Common myeloid progenitor, CD34-positive (primary cell): ENCODE measurements around the gene RER1.

Experiments
- CTCF ChIA-PET: fragments of 350-600 bp; sonication (Branson Sonifier 250); formaldehyde crosslinking; loops from one replicate; lab custom pipeline; 2021; ENCODE audit warnings: antibody characterized with exemption; lab: Charles Lee
- POLR2A ChIA-PET: fragments of 350-600 bp; sonication (Branson Sonifier 250); formaldehyde crosslinking; loops from one replicate; lab custom pipeline; 2021; ENCODE audit warnings: antibody characterized with exemption; lab: Charles Lee
- DNase-seq, 3 donors: peaks; one replicate each; pipeline versions ENCODE4 v3.0.0 to v3.0.0-alpha.2; 2013
- H3K27ac ChIP-seq, 2 experiments: 1 replicate in 1 of 2; 2 replicates in 1 of 2; pipeline ENCODE4 v1.7.0; 2013; ENCODE audit warnings: inconsistent platforms in 2 of 2, low read length in 2 of 2, mild to moderate bottlenecking in 2 of 2, low read depth in 1 of 2, moderate library complexity in 1 of 2; ENCODE audit not compliant: severe bottlenecking in 2 of 2, insufficient read depth in 1 of 2, poor library complexity in 1 of 2
- H3K27me3 ChIP-seq, 5 experiments: replicated peaks in 2 of 5; 1 replicate in 3 of 5; 2 replicates in 2 of 5; pipeline versions ENCODE4 v1.6.1 to v1.7.0; 2013; ENCODE audit warnings: low read length in 4 of 5, mild to moderate bottlenecking in 2 of 5, moderate library complexity in 2 of 5, inconsistent platforms in 1 of 5; ENCODE audit not compliant: insufficient read depth in 5 of 5, control insufficient read depth in 4 of 5
- H3K36me3 ChIP-seq, 4 experiments: 1 replicate in 2 of 4; 2 replicates in 2 of 4; pipeline versions ENCODE4 v1.6.1 to v1.7.0; 2013; ENCODE audit warnings: low read length in 3 of 4, control low read depth in 1 of 4, mild to moderate bottlenecking in 1 of 4; ENCODE audit not compliant: control insufficient read depth in 4 of 4, insufficient read depth in 4 of 4
- H3K4me1 ChIP-seq, 4 experiments: 1 replicate in 3 of 4; 2 replicates in 1 of 4; pipeline versions ENCODE4 v1.6.1 to v1.7.1; 2013; ENCODE audit warnings: low read length in 3 of 4, mild to moderate bottlenecking in 3 of 4, control low read depth in 1 of 4, inconsistent platforms in 1 of 4, moderate library complexity in 1 of 4; ENCODE audit not compliant: control insufficient read depth in 4 of 4, insufficient read depth in 4 of 4; ENCODE audit errors: control extremely low read depth in 1 of 4
- H3K4me3 ChIP-seq, 7 experiments: 1 replicate in 4 of 7; 2 replicates in 3 of 7; pipeline versions ENCODE4 v1.5.1 to v1.7.0; 2013; ENCODE audit warnings: mild to moderate bottlenecking in 7 of 7, low read length in 6 of 7, moderate library complexity in 6 of 7, inconsistent platforms in 2 of 7, low read depth in 2 of 7, control low read depth in 1 of 7; ENCODE audit not compliant: insufficient read depth in 4 of 7, control insufficient read depth in 1 of 7; ENCODE audit errors: extremely low read depth in 1 of 7
- H3K9me3 ChIP-seq, 5 experiments: 1 replicate in 4 of 5; 2 replicates in 1 of 5; pipeline versions ENCODE4 v1.6.1 to v1.7.1; 2013; ENCODE audit warnings: low read length in 4 of 5, mild to moderate bottlenecking in 2 of 5, inconsistent platforms in 1 of 5, low read depth in 1 of 5, moderate library complexity in 1 of 5; ENCODE audit not compliant: control insufficient read depth in 4 of 5, insufficient read depth in 2 of 5; ENCODE audit errors: control extremely low read depth in 1 of 5
- WGBS: methylation state at CpG from one replicate; pipeline ENCODE4 v1.1.5; 2013; ENCODE audit not compliant: insufficient coverage; 5-methylcytosine and 5-hydroxymethylcytosine counted together

Gene RER1

GRCh38 chr1:2418791-2419320, 27.2 kb downstream of the RER1 start:
- peaks cover 0 to 34% (median 0%) of the 10 kb centered on the region in 5 experiments for H3K27me3 ChIP-seq
- DNase-seq, result no peak
- H3K27ac ChIP-seq, result no peak overlapping the region
- H3K4me1 ChIP-seq, result peaks cover 0 to 31% (median 30%) of the 10 kb centered on the region in 4 experiments
- H3K9me3 ChIP-seq, result peaks cover 0 to 8% (median 5%) of the 10 kb centered on the region in 5 experiments
- no peaks in the 10 kb centered on the region for H3K36me3 ChIP-seq
- H3K4me3 ChIP-seq, result no peak overlapping the region
- 81% methylated on average over 13 of the region's 16 CpGs for WGBS
- ChIA-PET POLR2A (no interaction called here), CTCF (interaction anchor here (1.6 kb wide), 1 partner anchor 15 kb away, joined by 5 read pairs; no protein-coding TSS in a partner anchor)

- 92% methylated on average over 15 of the region's 16 CpGs for WGBS
- H3K27ac ChIP-seq, result no peak overlapping the region
- peaks cover 0 to 25% (median 25%) of the 10 kb centered on the region in 4 experiments for H3K4me1 ChIP-seq
- CTCF ChIA-PET, result no interaction called here
- POLR2A ChIA-PET, result no interaction called here
- peaks cover 0 to 8% (median 5%) of the 10 kb centered on the region in 5 experiments for H3K9me3 ChIP-seq
- H3K27me3 ChIP-seq, result peaks cover 0 to 34% (median 0%) of the 10 kb centered on the region in 5 experiments
- DNase-seq, result no peak
- no peak overlapping the region for H3K4me3 ChIP-seq
- H3K36me3 ChIP-seq, result no peaks in the 10 kb centered on the region
These were observed 27.8 kb downstream of the RER1 start for GRCh38 chr1:2419416-2419815.

GRCh38 chr1:2422523-2422922, 30.9 kb downstream of the RER1 start:
- H3K27ac ChIP-seq, result no peak overlapping the region
- no peaks in the 10 kb centered on the region for H3K4me1 ChIP-seq
- whole genome bisulfite sequencing, result 100% methylated on average over 3 of the region's 4 CpGs
- CTCF ChIA-PET, result no interaction called here
- H3K9me3 ChIP-seq, result peaks cover 0 to 8% (median 5%) of the 10 kb centered on the region in 5 experiments
- DNase-seq, result no peak
- no peaks in the 10 kb centered on the region for H3K36me3 ChIP-seq
- no peak overlapping the region for H3K4me3 ChIP-seq
- H3K27me3 ChIP-seq, result peaks cover 0 to 32% (median 0%) of the 10 kb centered on the region in 5 experiments
- POLR2A ChIA-PET, result no interaction called here

GRCh38 chr1:2425892-2426291, 34.3 kb downstream of the RER1 start:
- CTCF ChIA-PET, result interaction anchor here (1.1 kb wide), 1 partner anchor 103 kb away, joined by 3 read pairs; no protein-coding TSS in a partner anchor
- 93% methylated on average over 11 of the region's 11 CpGs for WGBS
- peaks cover 0 to 6% (median 0%) of the 10 kb centered on the region in 5 experiments for H3K27me3 ChIP-seq

GRCh38 chr1:2426540-2426939, 34.9 kb downstream of the RER1 start:
- Histone ChIP-seq H3K4me3 (no peak overlapping the region), H3K9me3 (peaks cover 0 to 12% (median 8%) of the 10 kb centered on the region in 5 experiments), H3K4me1 (peaks cover 0 to 18% (median 8%) of the 10 kb centered on the region in 4 experiments), H3K36me3 (no peaks in the 10 kb centered on the region), H3K27ac (no peak overlapping the region), H3K27me3 (peaks cover 0 to 6% (median 0%) of the 10 kb centered on the region in 5 experiments)
- no peak for DNase-seq
- whole genome bisulfite sequencing, result 81% methylated on average over 16 of the region's 18 CpGs
- CTCF ChIA-PET, result interaction anchor here (1.1 kb wide), 1 partner anchor 102 kb away, joined by 3 read pairs; no protein-coding TSS in a partner anchor
- POLR2A ChIA-PET, result no interaction called here

More at GRCh38 chr1:2425892-2426291, 34.3 kb downstream of the RER1 start:
- Histone ChIP-seq H3K4me3 (no peak overlapping the region), H3K9me3 (peaks cover 0 to 12% (median 8%) of the 10 kb centered on the region in 5 experiments), H3K27ac (no peak overlapping the region), H3K36me3 (no peaks in the 10 kb centered on the region), H3K4me1 (peaks cover 0 to 13% (median 6%) of the 10 kb centered on the region in 4 experiments)
- POLR2A ChIA-PET, result no interaction called here
- DNase-seq, result no peak

- Histone ChIP-seq H3K9me3 (peaks cover 0 to 12% (median 8%) of the 10 kb centered on the region in 5 experiments), H3K36me3 (no peaks in the 10 kb centered on the region), H3K4me1 (peaks cover 0 to 18% (median 10%) of the 10 kb centered on the region in 4 experiments), H3K27ac (no peak overlapping the region), H3K4me3 (no peak overlapping the region), H3K27me3 (peaks cover 0 to 6% (median 0%) of the 10 kb centered on the region in 5 experiments)
- ChIA-PET CTCF (interaction anchor here (0.8 kb wide), 1 partner anchor 15 kb away, joined by 3 read pairs; no protein-coding TSS in a partner anchor), POLR2A (no interaction called here)
- 90% methylated on average over 14 of the region's 18 CpGs for WGBS
- no peak for DNase-seq
These were observed 35.4 kb downstream of the RER1 start for GRCh38 chr1:2427051-2427450.

GRCh38 chr1:2427976-2428375, 36.3 kb downstream of the RER1 start:
- ChIA-PET POLR2A (no interaction called here), CTCF (interaction anchor here (0.5 kb wide), 1 partner anchor 1235 kb away, joined by 4 read pairs; no protein-coding TSS in a partner anchor)
- Histone ChIP-seq H3K4me3 (no peak overlapping the region), H3K27me3 (peaks cover 0 to 5% (median 0%) of the 10 kb centered on the region in 5 experiments), H3K4me1 (peaks cover 0 to 18% (median 10%) of the 10 kb centered on the region in 4 experiments), H3K27ac (no peak overlapping the region), H3K9me3 (peaks cover 0 to 12% (median 7%) of the 10 kb centered on the region in 5 experiments), H3K36me3 (no peaks in the 10 kb centered on the region)
- 97% methylated on average over 10 of the region's 10 CpGs for WGBS
- no peak for DNase-seq
